ENCODE measurements around the gene DNAH1.
"Not testable (repeated sequence)": the region's sequence is repeated elsewhere in the genome, so short reads cannot be mapped to it uniquely, and the experiment has no call there.

Gene DNAH1

DNA sequence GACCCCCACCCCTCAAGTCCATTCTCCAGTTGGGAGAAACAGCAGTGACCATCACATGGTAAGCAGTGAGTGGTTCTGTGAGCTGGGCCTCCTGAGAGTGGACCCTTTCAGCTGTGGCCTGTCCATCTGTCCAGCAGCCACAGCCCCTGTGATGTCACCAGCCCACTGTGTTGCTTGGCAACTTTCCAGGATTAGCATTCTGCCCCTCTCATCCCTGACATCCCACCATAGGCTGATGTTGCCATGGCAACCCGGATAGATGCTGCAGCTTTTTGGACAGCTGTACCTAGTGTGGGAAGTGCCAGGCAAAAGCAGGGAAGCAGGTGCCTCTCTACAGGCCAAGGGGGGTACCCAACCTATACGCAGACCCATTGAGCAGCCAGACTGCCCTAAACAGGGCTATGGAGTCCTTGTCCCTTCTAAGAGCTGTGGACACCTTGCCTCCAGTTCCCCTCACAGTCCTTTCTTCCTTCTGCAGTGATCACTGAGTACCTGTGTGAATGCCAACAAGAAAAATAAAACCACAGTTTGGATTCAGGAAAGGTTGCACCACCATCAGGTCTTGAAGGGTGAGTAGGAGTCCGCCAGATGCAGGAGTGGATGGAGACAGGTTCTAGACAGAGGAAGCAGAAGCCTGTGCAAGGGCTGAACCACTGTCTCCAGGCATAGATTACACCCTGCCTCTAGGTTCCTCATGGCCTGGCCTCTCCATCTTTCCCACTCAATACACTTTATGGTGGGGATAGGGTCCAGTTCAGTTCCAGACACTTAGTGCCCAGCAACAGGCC, at the start of gene DNAH1:
Gene DNAH1, plus strand, starts transcription at position 343 of the 788 bp plus-strand sequence. CDS start 6,124 bp downstream, outside the sequence.
- DNase-seq: no peak

DNA sequence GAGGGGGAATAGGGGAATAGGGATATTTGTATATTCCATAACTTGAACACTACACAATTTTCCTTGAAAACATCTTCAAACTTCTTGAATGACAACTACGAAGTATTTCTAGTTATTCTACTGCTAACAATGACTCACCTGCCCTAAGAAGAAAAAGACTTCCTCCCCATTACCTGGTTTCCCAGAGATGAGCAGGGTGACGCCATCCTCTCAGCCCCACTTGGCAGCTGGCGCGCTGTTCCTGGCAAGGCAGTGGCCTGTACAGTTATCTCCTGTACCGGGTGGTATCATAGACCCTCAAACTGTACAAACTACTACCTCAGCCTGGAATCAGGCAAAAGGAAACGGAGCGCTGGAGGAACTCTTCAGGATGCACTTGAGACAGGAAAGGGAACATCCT, 48.1 kb upstream of the DNAH1 start:
- DNase-seq: no peak

DNA sequence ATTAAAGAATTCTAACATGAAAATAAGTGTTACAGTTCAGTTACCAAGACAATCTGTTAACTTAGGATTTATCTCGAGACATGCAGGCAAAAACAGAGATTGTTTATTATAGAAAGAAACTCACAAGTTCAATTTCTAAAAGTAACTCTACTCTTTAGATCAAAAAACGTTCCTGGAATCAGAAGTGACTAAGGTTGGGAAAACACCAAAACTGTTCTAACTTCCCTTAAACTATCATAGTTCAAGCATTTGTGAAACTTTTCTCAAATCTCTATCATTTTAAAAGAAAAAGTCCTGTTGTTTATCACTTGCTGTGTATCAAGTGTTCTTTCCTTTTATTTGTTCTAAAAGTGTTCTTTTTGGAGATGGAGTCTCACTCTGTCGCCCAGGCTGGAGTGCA, 46.3 kb upstream of the DNAH1 start:
- no peak for DNase-seq

DNA sequence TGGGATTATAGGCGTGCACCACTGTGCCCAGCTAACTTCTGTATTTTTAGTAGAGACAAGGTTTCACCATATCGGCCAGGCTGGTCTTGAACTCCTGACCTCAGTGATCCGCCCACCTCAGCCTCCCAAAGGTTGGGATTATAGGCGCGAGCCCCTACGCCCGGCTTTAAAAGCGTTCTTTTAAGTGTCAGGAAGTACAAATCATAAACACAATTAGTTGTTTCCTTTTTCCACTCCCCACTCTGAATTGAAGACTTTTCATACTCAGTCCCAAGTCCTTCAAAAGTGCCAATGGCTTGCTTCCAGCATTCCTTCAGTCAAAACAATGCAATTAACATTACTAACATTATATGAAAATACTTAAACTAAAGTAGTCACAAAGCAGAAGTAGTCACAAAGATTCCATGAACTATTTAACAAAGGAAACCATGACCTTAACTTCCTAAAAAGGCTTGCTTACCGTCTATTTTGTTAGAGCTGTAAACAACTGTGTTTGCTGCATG, 45.8 kb upstream of the DNAH1 start:
- no peak for DNase-seq

DNA sequence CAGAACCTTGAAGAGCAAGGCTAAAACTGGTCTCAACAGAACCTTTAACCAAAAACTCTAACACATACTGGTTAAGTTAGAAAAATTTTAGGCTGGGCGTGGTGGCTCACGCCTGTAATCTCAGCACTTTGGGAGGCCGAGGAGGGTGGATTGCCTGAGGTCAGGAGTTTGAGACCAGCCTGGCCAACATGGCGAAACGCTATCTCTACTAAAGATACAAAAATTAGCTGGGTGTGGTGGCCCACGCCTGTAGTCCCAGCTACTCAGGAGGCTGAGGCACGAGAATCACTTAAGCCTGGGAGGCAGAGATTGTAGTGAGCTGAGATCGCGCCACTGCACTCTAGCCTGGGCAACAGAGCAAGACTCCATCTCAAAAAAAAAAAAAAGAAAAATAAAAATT, 43.9 kb upstream of the DNAH1 start:
- DNase-seq: not testable (repeated sequence)

DNA sequence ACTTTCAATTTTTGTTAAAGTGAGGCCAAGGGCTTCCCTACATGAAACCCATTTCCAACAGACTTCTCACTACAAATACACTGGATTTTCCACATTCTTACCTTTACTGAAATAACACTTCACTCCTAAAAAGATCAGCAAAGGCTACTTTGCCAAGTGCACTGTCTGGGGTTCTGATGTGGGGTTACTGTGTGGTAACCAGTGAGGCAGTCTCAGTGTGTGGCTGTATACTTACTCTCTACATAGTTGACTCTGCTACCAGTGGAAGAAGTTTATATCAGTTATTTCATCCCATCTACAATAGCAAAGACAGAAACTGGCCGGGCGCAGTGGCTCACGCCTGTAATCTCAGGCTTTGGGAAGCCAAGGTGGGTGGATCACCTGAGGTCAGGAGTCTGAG, 43.3 kb upstream of the DNAH1 start:
- no peak for DNase-seq

DNA sequence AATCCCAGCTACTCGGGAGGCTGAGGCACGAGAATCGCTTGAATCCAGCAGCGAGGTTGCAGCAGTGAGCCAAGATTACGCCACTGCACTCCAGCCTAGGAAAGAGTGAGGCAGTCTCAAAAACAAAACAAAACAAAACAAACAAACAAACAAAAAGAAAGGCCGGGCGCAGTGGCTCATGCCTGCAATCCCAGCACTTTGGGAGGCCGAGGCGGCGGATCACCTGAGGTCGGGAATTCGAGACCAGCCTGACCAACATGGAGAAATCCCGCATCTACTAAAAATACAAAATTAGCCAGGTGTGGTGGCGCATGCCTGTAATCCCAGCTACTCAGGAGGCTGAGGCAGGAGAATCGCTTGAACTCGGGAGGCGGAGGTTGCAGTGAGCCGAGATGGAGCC, 41.3 kb upstream of the DNAH1 start:
- DNase-seq: not testable (repeated sequence)

GRCh38 chr3:52277071-52277964, 38.8 kb upstream of the DNAH1 start:
- DNase-seq: no peak

DNA sequence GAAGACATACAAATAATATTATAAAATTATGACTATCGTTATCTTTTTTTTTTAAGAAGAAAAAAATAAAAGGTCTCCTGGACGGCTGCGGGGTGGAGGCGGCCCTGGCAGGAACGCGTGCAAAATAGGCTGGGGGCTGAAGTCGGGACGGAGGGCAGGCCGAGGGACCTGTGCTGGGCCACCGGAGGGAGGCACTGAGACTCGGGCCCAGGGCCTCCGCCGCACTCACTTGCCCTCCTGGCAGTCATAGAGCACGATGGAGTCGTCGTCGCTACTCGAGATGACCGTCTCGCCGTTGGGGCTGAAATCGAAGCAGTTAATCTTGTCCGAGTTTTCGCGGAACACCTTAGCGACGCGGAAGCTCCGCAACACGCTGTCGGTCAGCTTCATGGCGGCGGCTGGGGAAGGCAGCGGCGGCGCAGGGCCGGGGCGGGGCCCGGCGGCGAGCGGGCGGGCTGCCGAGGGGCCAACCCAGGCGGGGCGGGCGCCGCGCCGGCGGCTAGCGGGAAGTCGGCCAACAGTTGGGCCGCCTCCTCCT, 38.1 kb upstream of the DNAH1 start:
- peak in 1 of 2 experiments; percentile 49 for DNase-seq

- DNase-seq: peak; percentile 69 to 87
Measured at GRCh38 chr3:52278510-52279069, 37.5 kb upstream of the DNAH1 start, which contains the start of gene WDR82. TSS of gene WDR82 (minus strand) at chr3:52278649. CDS start at chr3:52278361, 288 bp downstream.

DNA sequence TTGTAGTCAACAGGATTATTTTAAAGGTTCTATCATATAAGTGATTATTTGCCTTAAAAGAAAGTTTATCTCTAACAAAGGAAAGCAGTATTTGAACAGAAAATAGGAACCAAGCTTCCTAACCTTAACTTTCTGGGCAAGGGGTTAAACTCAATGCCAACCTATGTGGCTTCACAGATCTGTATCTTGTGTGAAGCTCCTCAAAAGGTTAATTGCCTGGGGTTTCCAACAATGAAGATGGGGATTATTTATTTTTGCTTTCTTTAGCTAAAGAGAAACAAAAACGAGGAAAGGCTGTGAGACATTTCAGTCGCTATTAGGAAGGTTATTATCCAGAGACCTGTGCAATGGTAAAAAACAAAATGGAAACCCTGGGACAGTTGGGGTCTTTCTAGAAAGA, 36.5 kb upstream of the DNAH1 start:
- no peak for DNase-seq

DNA sequence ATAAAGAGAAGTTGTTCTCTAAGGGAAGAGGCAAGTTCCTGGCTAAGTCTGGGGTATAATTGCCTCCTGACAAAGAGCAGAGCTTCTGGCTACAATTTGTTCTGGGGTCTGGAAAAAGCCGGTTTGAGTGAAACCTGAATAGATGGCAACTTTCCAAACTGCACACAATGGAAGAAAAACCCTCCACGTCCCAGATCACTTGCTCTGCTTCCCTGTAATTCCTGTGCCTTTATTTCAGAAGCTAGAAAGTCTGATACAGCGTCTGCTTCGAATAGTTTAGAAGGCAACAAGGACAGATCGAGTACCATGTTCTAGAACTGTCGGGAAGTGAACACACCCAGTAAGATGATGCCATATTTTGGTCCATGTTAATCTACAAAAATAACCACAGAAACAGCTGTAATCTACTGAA, 36.1 kb upstream of the DNAH1 start:
- peak in 1 of 2 experiments; percentile 4 for DNase-seq

DNA sequence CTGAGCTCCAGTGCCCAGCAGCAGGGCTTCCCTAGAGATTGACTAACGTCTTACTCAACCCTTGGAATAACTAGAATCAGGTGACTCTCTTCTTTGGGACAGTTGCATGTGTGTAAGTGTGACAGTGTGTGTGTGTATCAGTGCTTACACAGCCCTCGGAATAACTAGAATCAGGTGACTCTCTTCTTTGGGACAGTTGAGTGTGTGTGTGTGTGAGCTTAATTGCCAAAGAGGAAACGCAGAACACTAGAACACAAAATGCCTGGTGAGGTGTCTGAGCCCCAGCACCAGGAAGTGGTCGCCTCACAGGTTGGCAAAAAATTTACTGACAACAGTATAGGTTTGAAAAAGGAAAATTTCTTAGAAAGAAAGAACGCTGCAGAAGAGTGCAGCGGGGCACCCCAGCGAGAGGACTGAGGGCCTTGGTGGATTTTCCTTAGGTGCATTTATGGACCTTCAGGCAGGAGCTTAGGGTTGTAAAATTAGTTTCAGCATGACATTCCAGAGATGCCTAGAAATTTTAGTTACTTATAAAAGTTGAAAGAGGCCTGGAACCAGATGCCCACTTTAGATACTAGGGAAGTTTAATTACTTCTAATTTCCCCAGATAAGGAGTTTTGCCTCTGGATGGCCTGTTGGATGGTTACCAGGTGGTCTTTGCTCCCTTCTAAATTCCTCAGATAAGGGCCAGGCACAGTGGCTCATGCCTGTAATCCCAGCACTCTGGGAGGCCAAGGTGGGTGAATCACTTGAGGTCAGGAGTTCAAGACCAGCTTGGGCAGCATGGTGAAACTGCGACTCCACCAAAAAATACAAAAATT, 33.9 kb upstream of the DNAH1 start:
- no peak for DNase-seq

DNA sequence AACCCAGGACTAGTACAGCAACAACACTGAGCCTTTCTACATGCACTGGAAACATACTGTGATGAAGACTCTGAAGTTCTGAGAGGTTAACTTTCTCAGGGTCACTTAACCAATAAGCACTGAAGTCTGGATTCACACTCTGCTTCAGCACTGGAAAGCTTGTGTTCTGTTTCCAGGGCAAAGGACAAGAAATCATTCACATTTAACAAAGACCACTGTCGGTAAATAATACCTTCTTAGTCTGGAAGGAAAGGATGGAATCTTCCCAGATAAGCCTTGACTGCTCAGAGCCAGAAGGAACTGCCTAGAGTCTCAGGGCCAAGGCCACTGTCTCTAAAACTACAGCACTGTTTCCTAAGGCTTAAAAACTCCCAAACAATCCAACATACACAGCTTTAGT, 32.8 kb upstream of the DNAH1 start:
- DNase-seq: no peak

GRCh38 chr3:52284051-52284450, 32.1 kb upstream of the DNAH1 start:
- not testable (repeated sequence) for DNase-seq

- no peak for DNase-seq
Measured at GRCh38 chr3:52286777-52287110, 29.4 kb upstream of the DNAH1 start.

DNA sequence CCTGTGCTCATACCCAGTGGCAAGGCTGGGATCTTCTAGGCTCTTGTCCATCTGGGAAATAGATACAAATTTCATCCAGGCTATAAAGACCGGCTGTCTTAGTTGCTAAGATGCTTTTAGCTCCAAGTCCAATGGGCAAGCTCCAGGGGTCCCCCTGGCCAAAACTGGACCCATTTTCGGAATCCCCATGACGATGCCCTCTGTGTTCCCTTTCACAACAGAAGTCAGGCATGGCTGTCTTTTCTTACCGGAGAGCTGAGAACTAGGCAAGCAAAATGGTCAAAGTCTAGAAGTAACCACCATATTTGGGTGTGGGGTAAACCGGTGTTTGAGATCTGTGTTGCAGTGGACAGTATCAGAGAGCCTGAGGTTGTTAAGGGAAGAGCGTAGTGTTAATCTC, 27.4 kb upstream of the DNAH1 start:
- DNase-seq: no peak

- DNase-seq: no peak
Measured at GRCh38 chr3:52289338-52289746, 26.8 kb upstream of the DNAH1 start.

GRCh38 chr3:52289747-52290595, 26.1 kb upstream of the DNAH1 start:
- no peak for DNase-seq

DNA sequence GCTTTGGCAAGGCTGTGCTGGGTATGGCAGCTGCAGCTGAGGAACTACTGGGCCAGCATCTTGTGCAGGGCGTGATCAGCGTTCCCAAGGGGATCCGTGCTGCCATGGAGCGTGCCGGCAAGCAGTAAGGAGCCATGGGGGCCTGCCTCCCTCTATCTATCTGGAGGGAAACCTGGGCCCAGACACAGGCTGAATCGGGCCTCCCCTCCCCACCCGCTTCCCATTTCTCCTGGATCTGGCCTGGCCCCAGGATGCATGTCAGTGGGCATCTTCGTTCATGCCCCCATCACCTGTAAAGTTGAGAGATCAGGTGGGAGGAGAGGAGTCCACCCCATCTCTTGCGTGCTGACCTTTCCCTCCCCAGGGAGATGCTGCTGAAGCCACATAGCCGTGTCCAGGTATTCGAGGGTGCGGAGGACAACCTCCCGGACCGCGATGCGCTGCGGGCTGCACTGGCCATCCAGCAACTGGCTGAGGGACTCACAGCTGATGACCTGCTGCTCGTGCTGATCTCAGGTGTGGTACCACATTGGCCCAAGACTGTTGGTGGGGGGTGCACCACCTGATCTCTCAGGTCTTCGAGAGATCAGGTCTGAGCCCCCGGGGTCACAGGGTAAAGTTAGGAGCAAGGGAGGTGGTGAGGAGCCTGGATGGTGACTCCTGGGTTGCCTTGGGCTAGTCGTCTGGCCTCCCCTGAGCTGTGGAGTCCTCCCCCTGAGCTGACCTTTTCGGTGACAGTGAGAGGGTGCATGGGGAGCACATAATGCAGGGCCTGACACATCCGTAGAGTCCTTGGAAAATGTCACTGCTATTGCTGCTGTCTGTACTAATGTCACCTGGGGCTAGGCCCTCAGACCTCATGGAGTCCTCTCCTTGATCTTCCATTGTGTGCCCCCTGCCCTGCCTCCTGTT, 25.3 kb upstream of the DNAH1 start:
- no peak for DNase-seq

Measured in NCI-H1930 (cell line).